ENCODE measurements around the gene BCL2L1.

GRCh38 chr20:31709939-31710338 lies 12.7 kb downstream of the BCL2L1 start:
- TF ChIP-seq CTCF (IDR thresholded peaks at IDR 0.05) (no peak), POLR2A (IDR thresholded peaks at IDR 0.05) (no peak)

All from vagina (tissue), 2 donors.